ENCODE data around the gene RFLNA. TPM values are rescaled to one million over a fixed set of nuclear protein-coding genes. Genes with fewer than 3 reads are reported as not detected.

RFLNA gene
- total RNA-seq, 1 experiment from 2014 or later: 10.6 TPM

DNA sequence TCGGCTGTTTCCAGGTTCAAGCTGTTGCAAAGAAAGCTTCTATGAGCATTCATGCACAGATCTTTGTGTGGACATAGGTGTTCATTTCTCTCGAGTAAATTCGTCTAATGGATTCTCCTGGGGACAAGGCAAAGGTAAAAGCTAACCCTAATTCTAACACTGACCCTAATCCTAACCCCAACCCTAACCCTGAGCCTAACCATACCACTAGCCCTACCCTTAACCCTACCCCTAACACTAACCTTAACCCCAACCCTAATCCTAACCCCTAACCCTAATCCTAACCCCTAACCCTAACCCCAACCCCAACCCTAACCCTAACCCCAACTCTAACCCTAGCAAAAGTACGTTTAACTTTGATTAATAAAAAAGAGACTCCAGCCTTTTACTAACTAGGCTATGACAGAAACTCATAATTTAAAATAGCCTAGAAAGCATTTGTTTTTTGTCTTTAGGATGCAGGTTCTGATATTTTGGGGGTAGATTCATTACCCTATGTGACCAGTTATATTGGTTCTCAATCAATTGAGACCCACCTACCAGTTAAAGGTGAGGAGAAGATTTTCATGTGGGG lies 27.6 kb upstream of the RFLNA start:
- no peak for DNase-seq
- WGBS (ENCODE audit: extremely low coverage, insufficient read length, low lambda C conversion rate): no CpG with 5 or more reads among the region's 4 CpGs
- Histone ChIP-seq H3K79me1 (ENCODE audit: insufficient read depth, low read depth, low read length, poor library complexity, severe bottlenecking) (no peaks in the 10 kb centered on the region), H3K9me3 (ENCODE audit: control insufficient read depth, low read depth, low read length) (no peaks in the 10 kb centered on the region), H2BK12ac (ENCODE audit: insufficient read length, low read depth, low read length) (no peak overlapping the region), H4K8ac (replicated peaks; ENCODE audit: insufficient read length, low read depth, low read length) (no peak overlapping the region), H3K27ac (ENCODE audit: insufficient read length, low read depth, low read length) (no peak overlapping the region), H3K56ac (ENCODE audit: insufficient read length, low read depth, low read length) (no peak overlapping the region), H4K5ac (ENCODE audit: insufficient read length, low read depth, low read length) (no peak overlapping the region), H2BK15ac (ENCODE audit: low read depth, low read length) (no peak overlapping the region), H3T11ph (ENCODE audit: low read length) (no peak overlapping the region), H3K9ac (ENCODE audit: extremely low read depth, insufficient read length, low read length) (no peak overlapping the region), H2AFZ (ENCODE audit: low read length) (no peak overlapping the region), H2AK5ac (ENCODE audit: insufficient read length, low read length) (no peak overlapping the region), H4K91ac (ENCODE audit: insufficient read length, low read depth, low read length) (no peak overlapping the region), H3K23me2 (ENCODE audit: insufficient read length, low read depth, low read length, poor library complexity, severe bottlenecking) (no peaks in the 10 kb centered on the region), H3K27me3 (ENCODE audit: insufficient read depth, low read length) (no peaks in the 10 kb centered on the region), H3K79me2 (ENCODE audit: insufficient read depth, low read length) (no peaks in the 10 kb centered on the region), H3K23ac (ENCODE audit: insufficient read length, low read depth, low read length) (no peak overlapping the region), H3K4me2 (ENCODE audit: insufficient read depth, insufficient read length, low read length) (no peak overlapping the region), H2BK5ac (ENCODE audit: insufficient read length, low read length) (no peak overlapping the region), H3K4ac (ENCODE audit: low read depth, low read length) (no peak overlapping the region), H4K20me1 (ENCODE audit: control insufficient read depth, insufficient read depth, insufficient read length) (no peaks in the 10 kb centered on the region), H3K14ac (ENCODE audit: insufficient read depth, low read length) (no peak overlapping the region), H2BK20ac (ENCODE audit: low read depth, low read length, poor library complexity, severe bottlenecking) (no peak overlapping the region), H3K4me1 (ENCODE audit: insufficient read depth, low read length) (no peaks in the 10 kb centered on the region), H3K18ac (ENCODE audit: insufficient read length, low read depth, low read length) (no peak overlapping the region), H2BK120ac (ENCODE audit: low read depth, low read length, poor library complexity, severe bottlenecking) (no peak overlapping the region)
- peaks cover 10% of the 10 kb centered on the region for H3K27me3 Mint-ChIP-seq (ENCODE audit: low read depth)
- no peak overlapping the region for H3K27ac Mint-ChIP-seq
- H3K36me3 Mint-ChIP-seq (ENCODE audit: insufficient read depth in 1 of 3, low read depth in 3 of 3): peaks cover 0 to 2% (median 0%) of the 10 kb centered on the region in 3 experiments; a peak in 3 of 7 replicates
- no peak overlapping the region for H3K4me3 Mint-ChIP-seq
- no peak for TF ChIP-seq CTCF (conservative IDR thresholded peaks at IDR 0.05)
- peaks cover 7 to 12% of the 10 kb centered on the region in 2 experiments for H3K4me1 Mint-ChIP-seq
- peaks cover 3 to 4% of the 10 kb centered on the region in 2 experiments; a peak in 1 of 5 replicates for H3K9me3 Mint-ChIP-seq
